ENCODE data around the gene AKAP13.

AKAP13 gene

DNA sequence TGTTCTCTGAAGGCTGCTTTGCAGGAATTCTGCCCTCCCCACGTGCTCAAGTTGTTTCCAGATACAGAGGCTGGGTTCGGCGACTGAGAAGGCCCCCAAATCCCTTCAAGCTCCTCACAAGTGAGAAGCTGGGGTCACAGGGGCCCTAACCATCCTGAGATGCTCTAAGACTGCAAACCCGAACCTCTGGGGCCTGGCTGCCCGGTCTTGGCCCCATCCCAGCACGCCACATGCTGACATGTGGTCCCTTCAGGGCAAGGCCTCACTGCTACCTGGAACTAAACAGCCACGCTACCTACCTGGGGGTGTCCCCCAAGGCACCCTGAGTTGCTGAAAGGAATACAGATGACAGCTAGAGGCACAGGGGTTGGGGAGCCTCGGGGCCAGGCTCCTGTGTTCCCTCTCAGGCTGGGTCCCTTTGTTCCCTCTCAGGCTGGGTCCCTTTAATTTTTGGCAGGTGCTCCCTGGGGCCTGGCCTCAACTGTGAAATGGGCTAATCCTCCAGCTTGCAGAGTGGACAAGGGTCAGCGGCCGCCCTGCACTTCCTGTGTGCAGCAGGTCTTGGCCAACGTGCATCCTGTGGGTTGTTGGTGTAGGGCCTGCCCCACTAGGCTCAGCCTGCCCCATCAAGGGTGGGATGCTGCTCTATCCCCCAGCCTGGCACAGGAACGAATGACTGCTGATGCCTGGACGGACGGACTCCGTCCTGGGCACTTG, 381.8 kb downstream of the AKAP13 start:
- no peak for DNase-seq

- DNase-seq = no peak
These were observed 382.3 kb downstream of the AKAP13 start for GRCh38 chr15:85762756-85763127.

DNA sequence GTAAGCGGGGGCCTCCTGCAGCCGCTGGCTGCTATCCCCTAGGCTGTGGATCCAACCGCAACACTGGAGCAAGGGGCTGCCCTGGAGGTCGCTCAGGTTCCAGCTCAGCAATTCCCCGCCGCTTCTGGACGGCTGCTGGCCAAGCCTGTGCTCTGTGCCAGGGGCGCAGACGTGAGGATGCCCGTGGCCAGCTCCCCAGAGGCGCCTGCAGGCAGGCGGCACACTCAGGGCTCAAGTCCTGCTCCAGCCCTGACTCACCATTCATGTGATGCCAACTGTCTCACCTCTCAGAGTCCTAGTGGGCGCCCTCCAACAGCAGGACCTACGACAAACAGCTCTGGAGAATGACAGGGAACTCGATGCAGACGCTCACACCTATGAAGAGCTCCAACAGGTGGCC, 382.8 kb downstream of the AKAP13 start:
- DNase-seq = no peak

GRCh38 chr15:85763673-85764633, 383.6 kb downstream of the AKAP13 start:
- DNase-seq = no peak

GRCh38 chr15:85764649-85765277, 384.4 kb downstream of the AKAP13 start:
- DNase-seq = no peak

DNA sequence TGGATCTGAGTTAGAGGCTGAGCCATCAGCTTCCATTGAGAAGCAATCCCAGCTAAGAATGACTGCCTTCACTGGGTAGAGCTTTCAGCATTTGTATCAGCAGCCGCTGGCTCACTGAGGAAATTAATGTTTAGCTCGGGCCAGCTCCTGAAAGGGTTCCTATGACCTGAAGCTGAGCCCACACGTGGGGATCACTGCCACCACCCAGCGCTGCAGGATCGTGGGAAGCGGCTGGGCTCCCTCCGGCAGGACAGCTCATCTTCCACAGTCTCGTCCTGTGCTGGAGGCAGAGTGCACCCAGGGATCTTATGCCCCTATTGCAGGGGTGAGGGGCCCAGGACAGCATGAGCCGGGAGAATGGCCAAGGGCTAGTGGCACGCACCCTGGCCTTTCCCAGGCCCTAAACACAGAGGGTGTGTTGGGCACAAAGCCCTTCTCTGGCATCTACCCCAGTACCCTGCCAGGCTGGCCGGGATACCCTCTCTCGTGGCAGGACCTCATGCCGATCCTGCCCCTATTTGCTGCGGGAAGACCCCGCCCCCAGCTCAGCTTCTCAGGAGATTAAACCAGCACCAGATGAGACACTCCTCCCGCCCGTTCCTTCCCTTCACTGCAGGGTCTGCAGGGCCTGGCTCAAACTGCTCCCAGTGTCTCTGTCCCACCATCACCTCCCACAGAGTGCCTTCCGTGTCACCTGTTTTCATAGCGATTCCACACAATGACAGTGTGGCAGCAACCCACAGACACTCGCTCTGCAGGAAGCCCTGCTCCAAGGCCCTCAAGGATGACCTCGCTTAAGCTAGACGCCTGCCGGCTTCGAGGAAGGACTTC, 385.8 kb downstream of the AKAP13 start:
- no peak for DNase-seq

DNA sequence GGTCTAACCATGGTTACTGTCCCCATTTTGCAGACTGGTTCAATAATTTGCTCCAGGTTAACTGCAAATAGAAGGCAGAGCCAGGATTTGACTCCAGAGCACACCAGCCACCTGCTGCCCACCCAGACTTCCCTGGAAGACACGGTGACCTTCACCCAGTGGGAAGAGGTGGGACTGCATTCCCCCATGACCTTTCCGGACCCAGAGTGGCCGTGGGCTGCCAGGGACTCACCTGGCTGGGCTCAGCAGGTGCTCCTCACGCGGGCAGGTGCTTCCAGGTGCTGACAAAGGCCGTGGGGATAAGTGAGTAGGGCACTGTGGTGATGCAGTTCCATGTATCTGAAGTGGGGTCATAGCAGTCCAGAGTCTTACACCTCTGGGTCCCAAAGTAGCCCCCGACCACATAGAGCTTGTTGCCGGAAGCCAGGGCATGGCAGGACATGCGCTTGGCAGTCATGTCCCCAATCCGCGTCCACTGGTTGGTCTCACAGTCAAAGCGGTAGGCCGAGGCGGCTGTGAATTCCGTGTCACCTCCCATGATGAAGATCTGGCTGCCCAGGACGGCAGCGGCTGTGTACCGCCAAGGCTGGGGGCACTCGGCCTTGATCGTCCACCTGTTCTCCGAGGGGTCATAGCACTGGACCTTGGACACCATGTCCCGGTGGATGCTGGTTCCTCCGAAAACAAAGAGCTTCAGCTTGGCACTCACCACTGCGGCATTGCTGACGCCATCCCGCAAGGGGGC, 387.6 kb downstream of the AKAP13 start:
- no peak for DNase-seq

- no peak for DNase-seq
These were observed 388.3 kb downstream of the AKAP13 start for GRCh38 chr15:85768595-85769168.

DNA sequence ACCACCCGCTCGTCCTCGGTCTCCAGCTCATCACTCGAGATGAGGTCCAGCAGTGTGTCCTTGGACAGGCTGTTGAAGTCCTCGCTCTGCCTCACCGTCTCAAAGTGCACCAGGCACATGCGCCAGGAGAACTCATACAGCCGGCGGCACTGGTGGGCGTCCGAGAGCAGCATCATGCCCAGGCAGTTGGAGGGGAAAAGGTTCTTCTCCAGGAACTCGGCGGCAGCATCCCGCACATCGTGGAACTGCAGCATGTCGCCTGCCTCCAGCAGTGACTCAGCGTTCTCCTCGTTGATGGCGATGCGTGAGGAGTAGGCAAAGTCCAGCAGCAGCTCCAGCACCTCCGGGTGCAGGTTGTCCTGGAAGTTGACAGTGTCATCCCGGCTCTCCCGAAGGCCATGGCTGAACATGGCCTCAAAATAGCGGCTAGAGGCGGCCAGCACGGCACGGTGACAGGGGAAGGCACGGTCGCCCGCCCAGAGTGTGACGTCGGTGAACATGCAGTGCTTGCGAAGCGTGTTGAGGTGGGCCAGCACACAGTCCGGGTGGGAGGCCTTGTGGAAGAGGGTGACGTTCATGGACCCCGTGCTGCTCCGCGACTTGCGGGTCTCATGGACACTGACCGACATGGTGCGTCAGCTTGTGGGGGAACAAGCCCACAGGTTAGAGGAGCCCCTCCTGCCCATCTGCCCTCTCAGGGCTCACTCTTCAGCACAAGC, 388.9 kb downstream of the AKAP13 start:
- no peak for DNase-seq

GRCh38 chr15:85770096-85771041, 390.0 kb downstream of the AKAP13 start:
- DNase-seq = no peak

DNA sequence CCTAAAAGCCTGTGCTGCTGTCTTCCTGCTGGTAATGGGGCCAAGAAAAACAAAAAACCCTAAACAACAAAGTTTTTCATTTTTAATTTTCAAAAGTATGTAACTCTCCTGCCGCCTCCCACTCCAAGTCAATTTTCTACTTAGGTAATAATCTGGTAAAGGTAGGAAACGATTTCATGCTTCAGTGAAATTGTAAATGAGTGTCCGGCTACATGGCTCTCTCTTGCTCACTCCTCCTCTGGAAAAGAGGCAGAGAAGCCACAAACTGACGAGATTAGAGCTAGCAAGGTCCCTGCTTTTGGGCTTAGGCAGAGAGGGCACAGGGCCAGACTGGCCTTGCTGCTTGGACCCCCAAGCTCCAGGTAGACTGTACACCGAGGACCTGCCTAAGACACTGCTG, 390.9 kb downstream of the AKAP13 start:
- no peak for DNase-seq

GRCh38 chr15:85771781-85772445, 391.5 kb downstream of the AKAP13 start:
- no peak for DNase-seq

- DNase-seq = no peak
These were observed 392.3 kb downstream of the AKAP13 start for GRCh38 chr15:85772668-85773067.

GRCh38 chr15:85773249-85773648, 392.8 kb downstream of the AKAP13 start:
- DNase-seq = no peak

- no peak for DNase-seq
These were observed 393.6 kb downstream of the AKAP13 start for GRCh38 chr15:85773970-85774369.

DNA sequence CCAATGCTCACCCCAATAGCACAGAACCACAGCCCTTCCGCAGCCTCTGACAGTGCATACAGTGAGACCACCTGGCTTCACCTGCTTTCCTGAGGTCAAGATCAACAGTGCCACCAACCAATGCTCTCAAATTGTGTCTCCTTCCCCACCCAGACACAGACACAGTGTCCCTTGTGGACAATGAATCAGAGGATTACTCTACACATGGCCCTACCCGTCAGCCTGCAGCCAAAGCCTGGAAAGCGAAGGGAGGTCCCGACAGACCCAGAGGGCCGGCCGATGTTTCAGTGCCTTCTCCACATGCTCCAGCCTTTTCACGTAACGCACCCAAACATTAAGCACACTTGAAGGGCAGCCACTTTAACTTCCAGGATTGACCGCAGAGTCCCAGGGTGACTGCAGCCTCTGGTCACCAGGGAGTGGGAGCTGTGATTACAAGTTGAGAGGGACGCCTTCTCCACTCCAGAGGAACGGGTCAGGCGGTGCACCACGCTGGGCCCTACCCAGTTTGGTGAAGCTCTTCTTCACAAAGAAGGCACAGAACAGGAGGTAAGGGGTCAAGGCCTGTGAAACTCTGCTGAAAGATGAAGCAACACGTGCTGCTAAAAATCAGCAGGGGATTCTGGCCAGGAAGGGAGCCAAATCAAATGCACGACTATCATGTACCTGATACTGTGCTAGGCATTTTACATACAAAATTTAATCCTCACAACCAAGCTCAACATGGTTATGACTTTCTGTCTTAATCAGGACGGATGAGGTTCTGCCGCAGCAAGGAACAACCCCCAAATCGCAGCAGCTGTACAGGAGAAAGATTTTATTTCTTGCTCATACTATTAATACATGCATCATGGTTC, 397.1 kb downstream of the AKAP13 start:
- no peak for DNase-seq

GRCh38 chr15:85778107-85778776, 397.8 kb downstream of the AKAP13 start:
- DNase-seq = no peak

- no peak for DNase-seq
These were observed 398.8 kb downstream of the AKAP13 start for GRCh38 chr15:85779249-85779648.

Data from 8988T (cell line).